ENCODE measurements around the gene RASD2.

The RASD2 gene

DNA sequence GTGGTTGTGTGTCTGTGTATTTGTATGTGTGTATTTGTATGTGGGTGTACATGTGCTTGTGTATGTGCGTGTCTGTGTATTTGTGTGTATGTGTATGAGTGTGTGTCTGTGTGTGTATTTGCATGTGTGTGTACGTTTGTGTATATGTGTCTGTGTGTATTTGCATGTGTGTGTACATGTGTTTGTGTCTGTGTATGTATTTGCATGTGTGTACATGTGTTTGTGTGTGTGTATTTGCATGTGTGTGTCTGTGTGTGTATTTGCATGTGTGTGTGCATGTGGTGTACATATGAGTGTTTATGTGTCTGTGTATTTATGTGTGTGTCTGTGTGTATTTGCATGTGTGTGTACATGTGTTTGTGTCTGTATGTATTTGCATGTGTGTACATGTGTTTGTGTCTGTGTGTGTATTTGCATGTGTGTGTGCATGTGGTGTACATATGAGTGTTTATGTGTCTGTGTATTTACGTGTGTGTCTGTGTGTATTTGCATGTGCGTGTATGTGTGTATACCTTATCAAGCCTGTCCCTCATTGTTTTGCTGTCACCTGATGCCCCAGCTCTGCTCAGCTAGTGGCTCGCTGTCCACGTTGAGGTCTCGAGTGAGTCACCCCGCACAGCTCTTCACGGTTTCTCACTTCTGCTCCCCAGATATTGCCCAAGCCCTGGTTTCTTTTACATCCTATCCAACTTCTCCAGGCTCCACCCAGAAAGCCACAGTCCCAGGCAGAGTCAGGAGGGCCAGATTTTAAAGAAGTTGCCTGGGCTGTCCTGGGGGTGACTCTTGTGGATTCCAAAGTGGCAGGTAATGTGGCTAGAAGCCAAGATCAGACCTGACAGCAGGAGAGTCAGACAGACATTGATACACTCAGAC lies 61.3 kb downstream of the RASD2 start:
- peak; percentile 61 for DNase-seq (ENCODE audit: low read depth, low spot score)

Data from astrocyte of the hippocampus (primary cell).